Kidney (tissue), 14 donors: ENCODE data around the gene TXLNG. TPM values are rescaled to one million over a fixed set of nuclear protein-coding genes. Genes with fewer than 3 reads are reported as not detected.

Experiments used
- DNase-seq, 5 donors: peaks; one replicate each; pipeline ENCODE4 v3.0.0-alpha.2; 2013 to 2020
- FAIRE-seq: peaks from 2 replicates; lab custom pipeline; 2012; peaks lifted over from hg19 to GRCh38; lab: Jason Lieb, UNC
- H3K27ac ChIP-seq, 2 donors: one replicate each; pipeline ENCODE4 v1.7.0; 2013; ENCODE audit warnings: low read depth in 2 of 2, low read length in 2 of 2, inconsistent platforms in 1 of 2
- H3K27me3 ChIP-seq: one replicate; pipeline ENCODE4 v1.7.1; 2013; ENCODE audit warnings: low read length, inconsistent platforms; ENCODE audit not compliant: control insufficient read depth, insufficient read depth
- H3K36me3 ChIP-seq, 3 donors: one replicate each; pipeline versions ENCODE4 v1.7.0 to v1.7.1; 2013; ENCODE audit warnings: low read length in 3 of 3, control low read depth in 1 of 3, inconsistent platforms in 1 of 3; ENCODE audit not compliant: insufficient read depth in 3 of 3, control insufficient read depth in 2 of 3
- H3K4me1 ChIP-seq, 3 donors: one replicate each; pipeline versions ENCODE4 v1.7.0 to v1.7.1; 2013; ENCODE audit warnings: low read length in 3 of 3, inconsistent platforms in 1 of 3, low read depth in 1 of 3; ENCODE audit not compliant: control insufficient read depth in 2 of 3, insufficient read depth in 2 of 3
- H3K4me3 ChIP-seq, 3 donors: one replicate each; pipeline versions ENCODE4 v1.7.0 to v1.8.1; 2013; ENCODE audit warnings: low read length in 3 of 3, control low read depth in 1 of 3, inconsistent platforms in 1 of 3
- H3K9ac ChIP-seq, 3 donors: one replicate each; pipeline versions ENCODE4 v1.7.0 to v1.7.1; 2013; ENCODE audit warnings: low read length in 3 of 3, control low read depth in 1 of 3, inconsistent platforms in 1 of 3
- H3K9me3 ChIP-seq, 3 donors: one replicate each; pipeline versions ENCODE4 v1.7.0 to v1.7.1; 2013; ENCODE audit warnings: low read length in 3 of 3, control low read depth in 1 of 3, inconsistent platforms in 1 of 3; ENCODE audit not compliant: control insufficient read depth in 2 of 3, insufficient read depth in 1 of 3
- intact Hi-C: fragments of 100-400 bp; cut with DNase I; formaldehyde crosslinking; loops from one replicate; pipeline ENCODE4 v1.11.1; 2022
- polyA plus RNA-seq: library from polyadenylated mRNA; stranded (reverse); fragments of 350-450 nt; fragmentation: Illumina TruSeq; extraction: RNeasy Lipid Tissue Mini Kit (QIAGEN cat#74804); gene quantifications from one replicate; pipeline ENCODE4 v1.2.3, GENCODE V29; 2014; ENCODE audit warnings: low read depth, low replicate concordance; ENCODE audit not compliant: insufficient read depth
- total RNA-seq: library from RNA; stranded (reverse); fragmentation: NEBNext Ultra II Directional; extraction: Animal tissue kit (Norgen Biotek cat#: 25700); gene quantifications from one replicate; pipeline ENCODE4 v1.2.1, GENCODE V29; 2021
- TF ChIP-seq, protein P1 (sequence below): IDR thresholded peaks from 3 replicates; pipeline ENCODE4 v1.5.1; 2012; ENCODE audit warnings: mild to moderate bottlenecking, moderate library complexity, borderline replicate concordance; ENCODE audit not compliant: insufficient read depth; ENCODE audit errors: extremely low read depth
- donor health status: control.
- donor health status: control.
- donor health status: control.
- donor health status: control.
- donor health status: control.
- donor health status: DM: yes; HTN: yes; CAD: no.
- donor health status: Normal renal cell carcinoma (clear cell type).

TXLNG gene
- total and polyA plus RNA-seq, 2 donors from 2014 or later, result 5.9 to 12.3 TPM

GRCh38 chrX:16873106-16873505 is 86.8 kb downstream of the TXLNG start:
- Histone ChIP-seq H3K27me3 (peaks cover 18% of the 10 kb centered on the region), H3K9me3 (no peaks in the 10 kb centered on the region), H3K9ac (no peak overlapping the region), H3K4me1 (peaks cover 0 to 3% (median 0%) of the 10 kb centered on the region in 3 donors), H3K27ac (no peak overlapping the region), H3K36me3 (no peaks in the 10 kb centered on the region), H3K4me3 (no peak overlapping the region)
- intact Hi-C loops, result no loop called here
- no peak for FAIRE-seq
- TF ChIP-seq, protein P1, sequence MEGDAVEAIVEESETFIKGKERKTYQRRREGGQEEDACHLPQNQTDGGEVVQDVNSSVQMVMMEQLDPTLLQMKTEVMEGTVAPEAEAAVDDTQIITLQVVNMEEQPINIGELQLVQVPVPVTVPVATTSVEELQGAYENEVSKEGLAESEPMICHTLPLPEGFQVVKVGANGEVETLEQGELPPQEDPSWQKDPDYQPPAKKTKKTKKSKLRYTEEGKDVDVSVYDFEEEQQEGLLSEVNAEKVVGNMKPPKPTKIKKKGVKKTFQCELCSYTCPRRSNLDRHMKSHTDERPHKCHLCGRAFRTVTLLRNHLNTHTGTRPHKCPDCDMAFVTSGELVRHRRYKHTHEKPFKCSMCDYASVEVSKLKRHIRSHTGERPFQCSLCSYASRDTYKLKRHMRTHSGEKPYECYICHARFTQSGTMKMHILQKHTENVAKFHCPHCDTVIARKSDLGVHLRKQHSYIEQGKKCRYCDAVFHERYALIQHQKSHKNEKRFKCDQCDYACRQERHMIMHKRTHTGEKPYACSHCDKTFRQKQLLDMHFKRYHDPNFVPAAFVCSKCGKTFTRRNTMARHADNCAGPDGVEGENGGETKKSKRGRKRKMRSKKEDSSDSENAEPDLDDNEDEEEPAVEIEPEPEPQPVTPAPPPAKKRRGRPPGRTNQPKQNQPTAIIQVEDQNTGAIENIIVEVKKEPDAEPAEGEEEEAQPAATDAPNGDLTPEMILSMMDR, result no peak
- no peak for DNase-seq

GRCh38 chrX:16874458-16875095 is 88.3 kb downstream of the TXLNG start:
- no peaks in the 10 kb centered on the region for H3K36me3 ChIP-seq
- TF ChIP-seq, protein P1, result no peak
- H3K9ac ChIP-seq, result no peak overlapping the region
- no peak overlapping the region for H3K4me3 ChIP-seq
- no peak for FAIRE-seq
- intact Hi-C loops, result no loop called here
- H3K9me3 ChIP-seq, result no peaks in the 10 kb centered on the region
- no peaks in the 10 kb centered on the region for H3K4me1 ChIP-seq
- H3K27ac ChIP-seq, result no peak overlapping the region
- peaks cover 13% of the 10 kb centered on the region for H3K27me3 ChIP-seq
- DNase-seq, result no peak

DNA sequence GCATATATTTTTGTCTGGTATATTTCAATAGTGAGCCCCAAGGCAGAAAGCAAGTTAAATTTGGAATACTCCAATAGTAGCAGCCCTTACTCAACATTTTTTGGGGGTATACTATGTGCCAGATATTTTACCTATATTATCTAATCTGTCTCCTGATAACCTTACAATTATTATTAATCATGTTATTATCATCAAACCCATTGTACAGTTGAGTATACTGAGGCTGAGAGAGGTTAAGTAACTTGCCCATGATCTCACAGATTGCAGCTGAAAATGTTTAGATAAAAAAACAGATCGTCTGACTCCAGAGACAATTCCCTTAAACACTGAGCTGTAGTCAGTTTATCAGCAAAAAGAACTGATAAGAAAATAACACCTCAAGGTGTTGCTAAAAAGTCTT is 90.4 kb downstream of the TXLNG start:
- DNase-seq (no peak), FAIRE-seq (no peak)
- Histone ChIP-seq H3K27me3 (peaks cover 16% of the 10 kb centered on the region), H3K36me3 (no peaks in the 10 kb centered on the region), H3K27ac (no peak overlapping the region), H3K9ac (no peak overlapping the region), H3K4me3 (no peak overlapping the region), H3K4me1 (no peaks in the 10 kb centered on the region), H3K9me3 (no peaks in the 10 kb centered on the region)
- TF ChIP-seq, protein P1, result no peak
- intact Hi-C loops, result no loop called here
